Measurements from ENCODE around the gene ACOD1.

DNA sequence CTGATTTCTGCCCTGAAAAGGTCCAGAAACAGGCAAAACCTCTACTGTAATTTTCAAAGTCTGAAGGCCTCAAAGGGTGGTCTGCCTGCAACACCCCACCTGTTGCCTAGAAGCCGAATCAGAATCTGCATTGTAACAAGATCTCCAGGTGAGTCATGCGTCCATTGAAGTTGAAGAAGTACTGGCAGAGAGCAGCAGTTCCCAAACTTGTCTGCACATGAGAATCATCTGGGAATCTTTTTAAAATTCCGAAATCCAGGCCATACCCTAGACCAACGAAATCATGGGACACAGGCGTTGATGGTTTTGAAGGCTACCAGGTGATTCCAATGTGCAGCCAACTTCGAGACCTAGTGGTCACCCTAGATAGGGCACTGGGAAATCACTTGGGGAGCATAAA is 27.6 kb downstream of the ACOD1 start:
- TF ChIP-seq, protein P1, sequence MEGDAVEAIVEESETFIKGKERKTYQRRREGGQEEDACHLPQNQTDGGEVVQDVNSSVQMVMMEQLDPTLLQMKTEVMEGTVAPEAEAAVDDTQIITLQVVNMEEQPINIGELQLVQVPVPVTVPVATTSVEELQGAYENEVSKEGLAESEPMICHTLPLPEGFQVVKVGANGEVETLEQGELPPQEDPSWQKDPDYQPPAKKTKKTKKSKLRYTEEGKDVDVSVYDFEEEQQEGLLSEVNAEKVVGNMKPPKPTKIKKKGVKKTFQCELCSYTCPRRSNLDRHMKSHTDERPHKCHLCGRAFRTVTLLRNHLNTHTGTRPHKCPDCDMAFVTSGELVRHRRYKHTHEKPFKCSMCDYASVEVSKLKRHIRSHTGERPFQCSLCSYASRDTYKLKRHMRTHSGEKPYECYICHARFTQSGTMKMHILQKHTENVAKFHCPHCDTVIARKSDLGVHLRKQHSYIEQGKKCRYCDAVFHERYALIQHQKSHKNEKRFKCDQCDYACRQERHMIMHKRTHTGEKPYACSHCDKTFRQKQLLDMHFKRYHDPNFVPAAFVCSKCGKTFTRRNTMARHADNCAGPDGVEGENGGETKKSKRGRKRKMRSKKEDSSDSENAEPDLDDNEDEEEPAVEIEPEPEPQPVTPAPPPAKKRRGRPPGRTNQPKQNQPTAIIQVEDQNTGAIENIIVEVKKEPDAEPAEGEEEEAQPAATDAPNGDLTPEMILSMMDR (IDR thresholded peaks at IDR 0.05): no peak
- no peak for TF ChIP-seq POLR2A (IDR thresholded peaks at IDR 0.05)
